SK-N-SH (cell line): ENCODE results near the gene TSSK2. TPM values are rescaled to one million over a fixed set of nuclear protein-coding genes. Genes with fewer than 3 reads are reported as not detected.

Experiments used
- CTCF ChIA-PET: fragments of 300-600, 350-600 bp; formaldehyde crosslinking; extraction: SDS; loops from one replicate; lab custom pipeline; 2021; lab: Yijun Ruan, JAX
- POLR2A ChIA-PET: fragments of 350-600 bp; sonication (Branson Sonifier 250); formaldehyde crosslinking; extraction: SDS; loops from one replicate; lab custom pipeline; 2020; ENCODE audit warnings: antibody characterized with exemption, inconsistent platforms; lab: Yijun Ruan, JAX
- DNase-seq: peaks from one replicate; pipeline ENCODE4 v3.0.0; 2012
- H2AFZ ChIP-seq: fragments of 200-600 bp; sonication (generic); 2 replicates; pipeline ENCODE4 v1.8.1; 2016; ENCODE audit warnings: antibody characterized with exemption, mild to moderate bottlenecking, low read depth
- H3F3A ChIP-seq: fragments of 200-600 bp; sonication (generic); replicated peaks from 2 replicates; pipeline ENCODE3; 2016; ENCODE audit warnings: antibody characterized with exemption, mild to moderate bottlenecking; ENCODE audit not compliant: insufficient read depth
- H3K27ac ChIP-seq, 2 experiments: fragments of 200-500 bp in 1 of 2; fragments of 200-600 bp in 1 of 2; sonication (Bioruptor generic) in 1 of 2; sonication (generic), shearing (Covaris generic) in 1 of 2; 2 replicates each; pipeline versions ENCODE4 v1.5.1 to v1.6.1; 2014 to 2016; ENCODE audit warnings: low read depth in 2 of 2, inconsistent platforms in 1 of 2, low read length in 1 of 2, mild to moderate bottlenecking in 1 of 2, mixed read lengths in 1 of 2
- H3K27me3 ChIP-seq: fragments of 200-600 bp; sonication (generic), shearing (Covaris generic); 2 replicates; pipeline ENCODE4 v1.6.1; 2016; ENCODE audit warnings: mixed run types; ENCODE audit not compliant: insufficient read depth
- H3K36me3 ChIP-seq, 2 experiments: fragments of 200-500 bp in 1 of 2; fragments of 200-600 bp in 1 of 2; sonication (Bioruptor generic) in 1 of 2; sonication (generic) in 1 of 2; replicated peaks in 1 of 2; 2 replicates each; pipeline versions ENCODE3 to v1.5.1; 2014 to 2016; ENCODE audit warnings: low read length in 1 of 2, mild to moderate bottlenecking in 1 of 2; ENCODE audit not compliant: insufficient read depth in 2 of 2, control insufficient read depth in 1 of 2
- H3K4me1 ChIP-seq, 2 experiments: fragments of 200-500 bp in 1 of 2; fragments of 200-600 bp in 1 of 2; sonication (Bioruptor generic) in 1 of 2; sonication (generic), shearing (Covaris generic) in 1 of 2; 2 replicates each; pipeline versions ENCODE4 v1.5.1 to v1.6.1; 2014 to 2016; ENCODE audit warnings: low read depth in 1 of 2, low read length in 1 of 2, mixed run types in 1 of 2; ENCODE audit not compliant: insufficient read depth in 2 of 2, control insufficient read depth in 1 of 2
- H3K4me2 ChIP-seq: fragments of 200-600 bp; sonication (generic), shearing (Covaris generic); 2 replicates; pipeline ENCODE4 v1.6.1; 2017; ENCODE audit warnings: mixed run types
- H3K4me3 ChIP-seq, 2 experiments: fragments of 200-500 bp in 1 of 2; fragments of 200-600 bp in 1 of 2; sonication (Bioruptor generic) in 1 of 2; sonication (generic), shearing (Covaris generic) in 1 of 2; 2 replicates each; pipeline versions ENCODE4 v1.5.1 to v1.8.1; 2014 to 2016; ENCODE audit warnings: low read depth in 2 of 2, inconsistent platforms in 1 of 2, low read length in 1 of 2, mild to moderate bottlenecking in 1 of 2, mixed read lengths in 1 of 2, moderate library complexity in 1 of 2
- H3K79me2 ChIP-seq: fragments of 200-600 bp; sonication (generic); 2 replicates; pipeline ENCODE4 v1.8.1; 2017; ENCODE audit warnings: mild to moderate bottlenecking; ENCODE audit not compliant: insufficient read depth
- H3K9ac ChIP-seq: fragments of 200-600 bp; sonication (generic); 2 replicates; pipeline ENCODE4 v1.6.1; 2017; ENCODE audit warnings: mixed run types
- H3K9me2 ChIP-seq: fragments of 200-600 bp; sonication (generic); 2 replicates; pipeline ENCODE4 v1.6.1; 2017; ENCODE audit warnings: mixed run types
- H3K9me3 ChIP-seq: fragments of 200-600 bp; sonication (generic); 2 replicates; pipeline ENCODE4 v1.6.1; 2017; ENCODE audit warnings: mixed run types, mild to moderate bottlenecking, moderate library complexity
- H4K20me1 ChIP-seq: fragments of 200-600 bp; sonication (generic); 2 replicates; pipeline ENCODE4 v1.6.1; 2017; ENCODE audit warnings: mild to moderate bottlenecking, mixed run types; ENCODE audit not compliant: insufficient read depth
- CHD2 ChIP-seq: fragments of 150-350 bp; IDR thresholded peaks from 2 replicates; pipeline ENCODE4 v1.6.1; 2018; ENCODE audit warnings: low read length; ENCODE audit not compliant: partially characterized antibody
- FOXJ3 ChIP-seq: sonication (generic); formaldehyde crosslinking; IDR thresholded peaks from 2 replicates; pipeline ENCODE4 v1.5.1; 2020; ENCODE audit warnings: mild to moderate bottlenecking, missing genetic modification reagents
- FOXM1 ChIP-seq: IDR thresholded peaks from 2 replicates; pipeline ENCODE4 v1.4.0; 2012; ENCODE audit warnings: low read depth, mild to moderate bottlenecking
- GATA2 ChIP-seq: sonication (generic); formaldehyde crosslinking; IDR thresholded peaks from 2 replicates; pipeline ENCODE4 v1.5.0; 2020; ENCODE audit warnings: mild to moderate bottlenecking, missing genetic modification reagents
- MEF2A ChIP-seq: IDR thresholded peaks from 2 replicates; pipeline ENCODE4 v1.4.0; 2012; ENCODE audit warnings: low read depth, borderline replicate concordance
- NRF1 ChIP-seq: IDR thresholded peaks from 2 replicates; pipeline ENCODE4 v1.6.1; 2012; ENCODE audit warnings: low read depth, mild to moderate bottlenecking, low read length
- RAD21 ChIP-seq: IDR thresholded peaks from 2 replicates; pipeline ENCODE4 v1.6.1; 2012; ENCODE audit warnings: mild to moderate bottlenecking, low read length
- RXRA ChIP-seq: IDR thresholded peaks from 2 replicates; pipeline ENCODE4 v1.4.0; 2012; ENCODE audit warnings: low read depth, mild to moderate bottlenecking, borderline replicate concordance
- TAF1 ChIP-seq: IDR thresholded peaks from 2 replicates; pipeline ENCODE4 v1.6.1; 2012; ENCODE audit warnings: low read depth, mild to moderate bottlenecking, low read length, moderate library complexity, borderline replicate concordance
- TCF12 ChIP-seq: IDR thresholded peaks from 2 replicates; pipeline ENCODE4 v1.4.0; 2012
- WGBS: methylation state at CpG from one replicate; pipeline ENCODE4 v1.1.6; 2017; ENCODE audit warnings: low lambda C conversion rate; 5-methylcytosine and 5-hydroxymethylcytosine counted together
- polyA plus RNA-seq, 3 experiments: library from polyadenylated mRNA; depleted of rRNA; stranded (reverse); fragments of >200 nt; gene quantifications; 2 replicates each; pipeline ENCODE4 v1.2.3, GENCODE V29; 2012
- TF ChIP-seq, protein P1 (sequence below): fragments of 200-600 bp; sonication (generic); IDR thresholded peaks from 2 replicates; pipeline ENCODE4 v1.6.1; 2017; ENCODE audit warnings: antibody characterized with exemption, mild to moderate bottlenecking, moderate library complexity

Gene TSSK2
- polyA plus RNA-seq, 1 of the 3 experiments (the other 2 are of a cell fraction), result not detected

GRCh38 chr22:19105456-19105855 is 25.7 kb upstream of the TSSK2 start:
- no peak overlapping the region for H3K4me3 ChIP-seq
- H3K27me3 ChIP-seq, result no peaks in the 10 kb centered on the region
- no peak overlapping the region for H3K9ac ChIP-seq
- ChIA-PET POLR2A (no interaction called here), CTCF (interaction anchor here (1.8 to 4.7 kb wide), 4 partner anchors 10 to 41 kb away, joined by 6 to 14 read pairs (median 8); partner anchors contain the start of gene DGCR2)
- WGBS, result 99% methylated on average over 8 of the region's 8 CpGs
- peaks cover 5 to 10% of the 10 kb centered on the region in 2 experiments; a peak in 2 of 4 replicates for H3K4me1 ChIP-seq
- no peak overlapping the region for H2AFZ ChIP-seq
- H3F3A ChIP-seq, result no peaks in the 10 kb centered on the region
- TF ChIP-seq FOXJ3, result no peak
- H3K9me2 ChIP-seq, result no peaks in the 10 kb centered on the region
- H3K9me3 ChIP-seq, result no peaks in the 10 kb centered on the region
- H3K4me2 ChIP-seq, result no peak overlapping the region
- no peaks in the 10 kb centered on the region for H3K36me3 ChIP-seq
- DNase-seq, result no peak
- no peak overlapping the region for H3K27ac ChIP-seq
- H4K20me1 ChIP-seq, result peaks cover 74% of the 10 kb centered on the region
- peaks cover 91% of the 10 kb centered on the region for H3K79me2 ChIP-seq

- no peak overlapping the region for H2AFZ ChIP-seq
- H3K79me2 ChIP-seq, result peaks cover 91% of the 10 kb centered on the region
- no peaks in the 10 kb centered on the region for H3K9me3 ChIP-seq
- H4K20me1 ChIP-seq, result peaks cover 75% of the 10 kb centered on the region
- H3K9me2 ChIP-seq, result no peaks in the 10 kb centered on the region
- no peak for TF ChIP-seq MEF2A
- no peak for TF ChIP-seq FOXM1
- TF ChIP-seq FOXJ3, result no peak
- no peak for TF ChIP-seq NRF1
- peak; percentile 48 for TF ChIP-seq RAD21
- TF ChIP-seq TAF1, result no peak
- TF ChIP-seq RXRA, result no peak
- no peak for TF ChIP-seq TCF12
- TF ChIP-seq GATA2, result no peak
- TF ChIP-seq, protein P1, sequence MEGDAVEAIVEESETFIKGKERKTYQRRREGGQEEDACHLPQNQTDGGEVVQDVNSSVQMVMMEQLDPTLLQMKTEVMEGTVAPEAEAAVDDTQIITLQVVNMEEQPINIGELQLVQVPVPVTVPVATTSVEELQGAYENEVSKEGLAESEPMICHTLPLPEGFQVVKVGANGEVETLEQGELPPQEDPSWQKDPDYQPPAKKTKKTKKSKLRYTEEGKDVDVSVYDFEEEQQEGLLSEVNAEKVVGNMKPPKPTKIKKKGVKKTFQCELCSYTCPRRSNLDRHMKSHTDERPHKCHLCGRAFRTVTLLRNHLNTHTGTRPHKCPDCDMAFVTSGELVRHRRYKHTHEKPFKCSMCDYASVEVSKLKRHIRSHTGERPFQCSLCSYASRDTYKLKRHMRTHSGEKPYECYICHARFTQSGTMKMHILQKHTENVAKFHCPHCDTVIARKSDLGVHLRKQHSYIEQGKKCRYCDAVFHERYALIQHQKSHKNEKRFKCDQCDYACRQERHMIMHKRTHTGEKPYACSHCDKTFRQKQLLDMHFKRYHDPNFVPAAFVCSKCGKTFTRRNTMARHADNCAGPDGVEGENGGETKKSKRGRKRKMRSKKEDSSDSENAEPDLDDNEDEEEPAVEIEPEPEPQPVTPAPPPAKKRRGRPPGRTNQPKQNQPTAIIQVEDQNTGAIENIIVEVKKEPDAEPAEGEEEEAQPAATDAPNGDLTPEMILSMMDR, result peak; percentile 32; the same call in 1 of the 2 replicates
- TF ChIP-seq CHD2, result no peak
- ChIA-PET POLR2A (no interaction called here), CTCF (interaction anchor here (0.7 to 4.7 kb wide), 7 partner anchors 9 to 42 kb away, joined by 3 to 14 read pairs (median 6); partner anchors contain the start of gene DGCR2)
- H3K4me2 ChIP-seq, result no peak overlapping the region
- no peak overlapping the region for H3K4me3 ChIP-seq
- no peaks in the 10 kb centered on the region for H3F3A ChIP-seq
- no peak overlapping the region for H3K9ac ChIP-seq
- peaks cover 6 to 10% of the 10 kb centered on the region in 2 experiments; a peak in 2 of 4 replicates for H3K4me1 ChIP-seq
- peak; percentile 57 for DNase-seq
- WGBS, result 81% methylated on average over 12 of the region's 18 CpGs
- H3K27me3 ChIP-seq, result no peaks in the 10 kb centered on the region
- no peaks in the 10 kb centered on the region for H3K36me3 ChIP-seq
- H3K27ac ChIP-seq, result no peak overlapping the region
Measured at GRCh38 chr22:19105867-19106802, 25.0 kb upstream of the TSSK2 start.
